ENCODE results near the gene KCNG1. TPM values are rescaled to one million over a fixed set of nuclear protein-coding genes. Genes with fewer than 3 reads are reported as not detected.

Gene KCNG1
- polyA plus RNA-seq, 1 donor from 2014 or later, result 1.7 TPM

DNA sequence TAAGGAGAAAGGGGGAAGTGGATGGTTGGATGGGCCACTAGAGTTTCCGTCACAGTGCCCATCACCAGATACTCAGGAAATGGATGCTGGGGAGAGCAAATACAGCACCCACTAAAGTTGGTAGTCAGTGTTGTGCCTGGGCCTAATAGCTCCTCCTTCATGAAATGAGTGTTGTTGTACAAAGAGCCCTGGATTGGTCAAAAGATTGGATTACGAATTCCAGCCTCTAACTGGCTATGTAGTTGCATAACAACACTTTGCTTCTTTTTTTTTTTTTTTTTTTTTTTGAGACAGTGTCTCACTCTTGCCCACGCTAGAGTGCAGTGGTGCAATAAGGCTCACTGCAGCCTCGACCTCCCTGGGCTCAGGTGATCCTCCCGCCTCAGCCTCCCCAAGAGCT lies 27.4 kb downstream of the KCNG1 start:
- no peaks in the 10 kb centered on the region for H3K36me3 ChIP-seq (ENCODE audit: insufficient read depth, low read length)
- H3F3A ChIP-seq (ENCODE audit: insufficient read depth, low read length, poor library complexity, severe bottlenecking), result no peaks in the 10 kb centered on the region
- H3K79me2 ChIP-seq (replicated peaks; ENCODE audit: insufficient read depth, low read length), result no peaks in the 10 kb centered on the region
- no peaks in the 10 kb centered on the region for H4K20me1 ChIP-seq (ENCODE audit: insufficient read depth)
- H3K9me3 ChIP-seq (ENCODE audit: low read length), result no peaks in the 10 kb centered on the region
- no peak overlapping the region for H3K27ac ChIP-seq (ENCODE audit: low read length)
- no peak overlapping the region for H3K4me2 ChIP-seq (ENCODE audit: low read length)
- H3K9ac ChIP-seq (ENCODE audit: low read length), result no peak overlapping the region
- no peak overlapping the region for H2AFZ ChIP-seq (ENCODE audit: low read depth, low read length)
- H3K9me2 ChIP-seq (ENCODE audit: insufficient read depth, low read length), result no peaks in the 10 kb centered on the region
- H3K27me3 ChIP-seq (ENCODE audit: insufficient read depth, low read depth, low read length), result no peaks in the 10 kb centered on the region
- no peak overlapping the region for H3K4me3 ChIP-seq (ENCODE audit: low read length)
- no peak for TF ChIP-seq SMC3 (conservative IDR thresholded peaks at IDR 0.05; ENCODE audit: poor library complexity)
- no peak for TF ChIP-seq CTCF (IDR thresholded peaks at IDR 0.05; ENCODE audit: poor library complexity, severe bottlenecking)
- no peak for TF ChIP-seq REST (IDR thresholded peaks at IDR 0.05; ENCODE audit: borderline replicate concordance)
- no peak for TF ChIP-seq EZH2 (IDR thresholded peaks at IDR 0.05; ENCODE audit: borderline replicate concordance, insufficient read depth, low read length, poor library complexity, severe bottlenecking)
- TF ChIP-seq TAF1 (IDR thresholded peaks at IDR 0.05; ENCODE audit: low read depth), result no peak
- no peak for TF ChIP-seq POLR2AphosphoS5 (IDR thresholded peaks at IDR 0.05)

- Histone ChIP-seq H3K4me3 (ENCODE audit: low read length) (no peak overlapping the region), H3K9ac (ENCODE audit: low read length) (no peak overlapping the region), H3K4me2 (ENCODE audit: low read length) (no peak overlapping the region), H2AFZ (ENCODE audit: low read depth, low read length) (no peak overlapping the region), H3K79me2 (replicated peaks; ENCODE audit: insufficient read depth, low read length) (no peaks in the 10 kb centered on the region), H3K9me2 (ENCODE audit: insufficient read depth, low read length) (no peaks in the 10 kb centered on the region), H3F3A (ENCODE audit: insufficient read depth, low read length, poor library complexity, severe bottlenecking) (no peaks in the 10 kb centered on the region), H3K36me3 (ENCODE audit: insufficient read depth, low read length) (no peaks in the 10 kb centered on the region), H3K9me3 (ENCODE audit: low read length) (no peaks in the 10 kb centered on the region), H4K20me1 (ENCODE audit: insufficient read depth) (no peaks in the 10 kb centered on the region), H3K27ac (ENCODE audit: low read length) (no peak overlapping the region), H3K27me3 (ENCODE audit: insufficient read depth, low read depth, low read length) (no peaks in the 10 kb centered on the region)
- no peak for TF ChIP-seq MXI1 (conservative IDR thresholded peaks at IDR 0.05; ENCODE audit: poor library complexity, severe bottlenecking)
- no peak for TF ChIP-seq REST (IDR thresholded peaks at IDR 0.05; ENCODE audit: borderline replicate concordance)
- TF ChIP-seq EP300 (conservative IDR thresholded peaks at IDR 0.05; ENCODE audit: poor library complexity, severe bottlenecking), result no peak
- no peak for TF ChIP-seq POLR2AphosphoS5 (IDR thresholded peaks at IDR 0.05)
- TF ChIP-seq TAF1 (IDR thresholded peaks at IDR 0.05; ENCODE audit: low read depth), result no peak
- TF ChIP-seq RAD21 (conservative IDR thresholded peaks at IDR 0.05), result no peak
- TF ChIP-seq CTCF (IDR thresholded peaks at IDR 0.05; ENCODE audit: poor library complexity, severe bottlenecking), result no peak
- TF ChIP-seq SMC3 (conservative IDR thresholded peaks at IDR 0.05; ENCODE audit: poor library complexity), result no peak
- TF ChIP-seq EZH2 (IDR thresholded peaks at IDR 0.05; ENCODE audit: borderline replicate concordance, insufficient read depth, low read length, poor library complexity, severe bottlenecking), result no peak
These were observed 29.0 kb downstream of the KCNG1 start for GRCh38 chr20:50993876-50994275.

All from neural cell (in vitro differentiated cells).